Stimulated activated CD8-positive, alpha-beta memory T cell treated with anti-CD3 and anti-CD28 coated beads, Interleukin-4, amount 100 ng/mL, for 4 hours (primary cell): Measurements from ENCODE around the gene TUBGCP4.

Experiments used
- DNase-seq, 2 donors: peaks; one replicate each; pipeline ENCODE4 v3.0.0-alpha.2; 2020; ENCODE audit warnings: low read depth in 2 of 2, low spot score in 1 of 2

The TUBGCP4 gene

DNA sequence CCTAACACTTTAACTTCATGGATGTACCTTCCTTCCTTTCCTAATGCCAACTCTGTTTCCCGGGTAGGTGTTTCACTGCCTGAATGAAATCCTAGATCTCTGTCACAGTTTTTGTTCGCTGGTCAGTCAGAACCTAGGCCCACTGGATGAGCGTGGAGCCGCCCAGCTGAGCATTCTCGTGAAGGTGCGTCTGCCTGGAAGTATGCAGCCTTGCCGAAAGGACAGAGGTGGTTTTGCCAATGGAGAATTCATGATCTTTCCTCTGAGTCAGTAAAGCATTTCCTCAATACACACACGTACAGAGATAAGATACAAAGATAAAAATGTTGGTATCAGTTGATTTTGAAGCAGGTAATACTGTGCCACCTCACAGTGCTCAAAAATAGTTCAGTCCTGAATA lies 32.7 kb downstream of the TUBGCP4 start:
- no peak for DNase-seq

DNA sequence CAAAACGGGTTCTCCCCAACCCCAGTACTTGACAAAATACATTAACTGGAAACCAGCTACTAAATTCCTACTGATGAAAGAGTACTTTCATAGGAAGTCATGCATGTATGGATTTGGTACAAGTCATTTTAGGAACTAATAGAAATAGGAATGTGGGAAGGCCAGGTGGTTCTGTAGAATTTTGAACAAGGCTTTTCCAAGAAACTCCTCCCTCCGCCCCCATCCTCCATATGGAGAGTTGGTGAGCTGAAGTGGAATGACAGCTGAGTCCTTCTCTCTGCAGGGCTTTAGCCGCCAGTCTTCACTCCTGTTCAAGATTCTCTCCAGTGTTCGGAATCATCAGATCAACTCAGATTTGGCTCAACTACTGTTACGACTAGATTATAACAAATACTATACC lies 33.2 kb downstream of the TUBGCP4 start:
- no peak for DNase-seq

DNA sequence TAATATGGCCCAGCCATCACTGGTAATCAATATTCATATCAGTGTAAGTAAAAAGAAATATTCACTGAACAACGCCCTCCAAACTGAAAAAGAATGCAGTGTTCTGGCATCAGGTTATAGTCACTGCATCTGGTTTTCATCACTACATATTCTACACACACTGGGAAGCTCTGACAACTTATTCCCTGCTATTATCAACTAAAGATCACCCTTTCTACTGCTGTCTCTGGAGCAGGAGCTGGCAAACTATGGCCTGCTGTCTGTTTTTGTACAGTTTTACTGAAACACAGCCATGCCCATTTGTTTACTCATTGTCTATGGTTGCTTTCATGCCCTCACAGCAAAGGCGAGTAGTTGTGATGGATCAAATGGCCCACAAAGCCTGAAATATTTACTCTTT lies 35.3 kb downstream of the TUBGCP4 start:
- no peak for DNase-seq

DNA sequence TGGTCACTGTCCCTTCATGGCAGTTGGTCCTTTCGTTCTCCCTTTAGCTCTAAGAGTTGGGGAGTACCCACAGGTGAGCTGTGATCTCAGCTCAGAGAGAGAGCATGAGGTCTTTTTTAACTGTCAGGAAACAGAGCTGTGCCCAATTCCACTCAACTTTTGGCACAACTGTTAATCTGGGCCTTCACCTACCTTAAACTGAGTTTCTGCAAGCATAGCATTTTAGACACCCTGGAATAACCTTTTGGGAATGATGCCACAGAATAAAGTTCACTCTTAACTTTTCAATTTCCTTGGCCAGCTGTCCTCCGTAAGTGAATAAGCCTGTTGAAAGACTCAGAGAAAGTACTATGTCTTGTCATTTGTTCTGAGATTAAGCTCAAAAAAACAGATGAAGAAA lies 35.9 kb downstream of the TUBGCP4 start:
- DNase-seq = no peak

DNA sequence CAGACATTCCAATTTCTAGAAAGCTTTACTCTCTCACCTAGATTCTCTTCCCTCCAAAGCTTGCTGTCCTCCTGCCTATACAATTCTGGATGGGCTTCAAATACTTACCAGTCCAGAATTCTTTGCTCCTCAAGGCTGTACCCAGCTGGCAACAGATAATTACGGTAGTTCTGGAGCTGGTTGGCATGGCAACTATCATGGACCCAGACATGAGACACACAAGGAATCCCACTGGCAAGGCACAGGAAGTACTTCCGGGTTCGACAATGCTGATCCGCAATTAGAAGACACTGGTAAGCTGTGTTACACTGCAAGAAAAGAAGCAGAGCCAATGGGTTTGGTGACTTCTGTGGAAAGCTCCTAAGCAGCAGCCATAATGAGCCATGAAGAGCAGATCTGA lies 37.9 kb downstream of the TUBGCP4 start:
- no peak for DNase-seq

DNA sequence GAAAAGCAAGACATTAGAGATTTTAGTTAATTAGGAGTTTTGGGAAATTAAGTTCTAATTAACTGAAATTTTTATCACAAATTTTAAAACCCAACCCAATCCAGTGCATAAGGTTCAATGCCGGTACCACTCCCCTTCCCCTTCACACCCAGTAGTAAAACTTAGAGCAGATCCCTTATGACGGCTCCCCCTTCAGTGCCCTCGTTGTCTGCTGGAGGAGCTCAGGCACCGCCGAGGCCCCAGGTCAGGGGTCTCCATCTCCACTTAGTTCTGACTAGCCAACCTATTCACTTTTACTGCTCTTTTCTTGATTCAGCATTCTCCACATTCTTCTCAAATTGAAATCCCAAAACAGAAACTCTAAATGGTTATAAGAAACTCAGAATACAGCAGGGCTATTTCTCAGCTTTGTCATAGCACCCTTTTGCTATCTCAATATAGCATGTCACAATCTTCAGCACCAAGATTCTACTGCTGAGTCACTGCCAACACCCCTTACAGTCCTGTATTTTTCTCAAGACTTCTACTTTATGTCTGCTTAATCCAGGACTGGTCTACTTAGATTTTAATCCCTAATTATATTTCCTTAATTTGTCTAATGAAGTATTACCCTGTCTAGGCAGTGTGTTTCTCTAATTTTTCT lies 39.8 kb downstream of the TUBGCP4 start:
- no peak for DNase-seq

DNA sequence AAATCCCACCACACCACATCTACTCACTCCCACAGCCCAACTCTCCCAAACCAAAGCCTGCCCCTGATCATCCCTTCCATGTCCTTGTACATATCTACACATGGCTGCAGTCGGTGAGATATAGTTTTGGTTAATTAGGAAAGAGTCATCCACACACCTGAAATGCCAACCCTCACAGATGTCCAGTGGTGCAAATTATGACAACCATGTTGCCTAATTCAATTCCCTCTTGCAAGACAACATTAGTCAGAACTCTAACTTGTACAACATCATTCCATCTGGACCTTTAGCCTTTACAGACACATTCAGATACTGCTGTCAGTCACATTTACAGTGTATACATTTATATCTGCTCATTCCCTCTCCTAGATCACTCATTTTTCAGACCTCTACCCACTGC lies 41.2 kb downstream of the TUBGCP4 start:
- no peak for DNase-seq

DNA sequence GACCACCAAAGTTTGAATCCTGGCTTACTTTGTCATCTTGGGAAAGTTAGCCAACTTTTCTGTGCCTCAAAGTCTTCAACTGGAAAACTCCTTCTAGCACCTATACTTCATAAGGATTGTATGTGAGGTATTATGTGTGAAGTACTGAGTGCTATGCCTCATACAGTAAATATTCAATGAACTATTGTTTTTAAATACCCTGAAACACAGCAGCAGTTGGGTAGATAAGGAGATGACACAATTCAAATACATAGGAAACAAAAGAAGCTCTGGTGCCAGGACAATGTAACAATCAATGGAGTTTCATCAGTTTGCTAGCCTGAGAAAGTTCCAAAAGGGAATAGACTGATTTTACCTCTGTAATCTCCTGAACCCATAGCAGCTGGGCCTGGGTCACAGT lies 43.3 kb downstream of the TUBGCP4 start:
- no peak for DNase-seq

DNA sequence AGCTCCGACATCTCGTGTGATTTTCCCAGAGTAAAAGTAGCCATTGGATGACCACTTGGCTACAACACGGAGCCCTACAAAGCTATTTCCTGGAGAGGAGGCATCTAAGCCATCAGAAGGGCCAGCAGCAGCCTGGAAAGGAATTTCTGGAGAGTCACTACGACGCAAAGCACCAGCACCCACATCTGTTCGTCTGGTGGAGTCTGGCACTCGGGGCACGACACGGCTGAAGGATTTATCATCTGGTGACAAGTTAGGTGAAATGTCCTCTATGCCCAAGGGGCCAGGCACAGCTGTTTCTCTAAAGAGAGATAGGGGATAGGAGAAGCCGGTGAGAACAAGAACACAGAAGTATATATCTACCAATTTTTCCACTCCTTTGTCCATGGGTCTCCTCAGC lies 49.5 kb downstream of the TUBGCP4 start:
- DNase-seq = no peak

DNA sequence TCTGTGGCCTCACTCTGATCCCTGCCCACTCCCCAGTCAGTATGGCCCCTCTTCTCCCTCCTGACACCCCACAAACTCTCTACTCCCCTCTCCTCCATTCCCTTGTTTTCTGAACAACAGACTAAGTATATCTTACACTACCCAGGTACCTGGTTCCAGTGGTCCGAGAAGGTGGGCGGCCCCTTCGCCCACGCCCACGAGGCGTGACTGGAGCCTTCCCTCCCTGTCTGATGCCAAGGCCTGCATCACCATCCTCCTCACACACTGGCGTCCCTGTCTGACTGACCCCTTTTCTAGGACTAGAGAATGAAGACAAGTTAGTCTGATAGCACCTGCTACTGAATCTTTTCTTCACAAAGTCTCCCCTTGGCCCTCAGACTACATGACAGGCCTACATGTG lies 50.0 kb downstream of the TUBGCP4 start:
- DNase-seq = no peak

DNA sequence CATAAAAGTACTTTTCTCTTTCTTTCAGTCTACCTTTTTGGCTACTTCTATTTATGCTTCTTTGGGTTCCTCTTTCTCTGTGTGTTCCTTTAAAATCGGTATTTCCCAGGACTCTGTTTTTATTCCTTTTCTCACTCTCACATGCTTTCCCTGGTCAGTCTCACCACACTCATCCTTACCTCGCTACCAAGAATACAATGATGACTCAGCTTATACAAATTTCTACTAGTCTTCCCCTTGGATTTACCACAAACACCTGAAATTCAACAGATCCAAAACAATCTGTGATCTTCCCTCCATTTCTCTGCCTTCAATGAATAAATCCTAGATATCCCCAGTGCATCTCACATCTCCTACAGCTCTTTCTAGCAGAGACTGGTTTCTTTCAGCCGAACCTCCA lies 52.9 kb downstream of the TUBGCP4 start:
- DNase-seq = no peak

DNA sequence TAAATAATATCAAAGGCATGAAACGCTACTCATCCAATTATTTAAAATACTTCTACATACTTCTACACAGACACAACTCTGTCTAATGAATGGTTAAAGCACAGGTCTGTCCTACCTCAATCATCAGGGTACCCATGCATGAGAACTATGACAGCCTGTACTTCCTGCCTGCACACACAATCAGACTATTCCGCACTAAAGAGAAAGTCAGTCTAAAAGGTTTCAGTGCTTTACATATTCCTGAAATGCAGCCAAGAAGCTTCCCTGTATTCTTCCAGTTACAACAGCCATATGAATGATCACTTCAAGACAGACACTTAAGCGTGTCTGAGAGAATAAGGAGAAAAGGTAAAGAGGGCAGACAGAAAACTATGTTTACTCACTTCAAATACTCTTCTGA lies 58.8 kb downstream of the TUBGCP4 start:
- no peak for DNase-seq

DNA sequence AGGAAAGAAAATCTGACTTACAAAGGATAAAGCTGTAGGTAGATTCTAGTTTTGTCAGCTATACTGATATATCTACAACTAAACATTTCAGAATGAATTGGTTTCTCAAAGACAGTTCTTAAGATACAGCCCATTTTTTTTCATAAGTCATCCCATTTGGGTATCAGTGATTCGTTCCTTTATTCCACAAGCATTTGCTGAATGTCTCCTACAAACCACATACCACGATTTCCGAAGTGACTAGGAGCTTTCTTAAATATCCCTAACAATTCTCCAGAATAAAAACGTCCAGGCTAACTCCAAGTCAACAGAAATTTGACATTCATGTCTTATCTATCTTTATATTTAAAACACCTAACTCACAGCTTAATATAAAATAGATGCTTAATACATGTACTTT lies 62.3 kb downstream of the TUBGCP4 start:
- DNase-seq = no peak

DNA sequence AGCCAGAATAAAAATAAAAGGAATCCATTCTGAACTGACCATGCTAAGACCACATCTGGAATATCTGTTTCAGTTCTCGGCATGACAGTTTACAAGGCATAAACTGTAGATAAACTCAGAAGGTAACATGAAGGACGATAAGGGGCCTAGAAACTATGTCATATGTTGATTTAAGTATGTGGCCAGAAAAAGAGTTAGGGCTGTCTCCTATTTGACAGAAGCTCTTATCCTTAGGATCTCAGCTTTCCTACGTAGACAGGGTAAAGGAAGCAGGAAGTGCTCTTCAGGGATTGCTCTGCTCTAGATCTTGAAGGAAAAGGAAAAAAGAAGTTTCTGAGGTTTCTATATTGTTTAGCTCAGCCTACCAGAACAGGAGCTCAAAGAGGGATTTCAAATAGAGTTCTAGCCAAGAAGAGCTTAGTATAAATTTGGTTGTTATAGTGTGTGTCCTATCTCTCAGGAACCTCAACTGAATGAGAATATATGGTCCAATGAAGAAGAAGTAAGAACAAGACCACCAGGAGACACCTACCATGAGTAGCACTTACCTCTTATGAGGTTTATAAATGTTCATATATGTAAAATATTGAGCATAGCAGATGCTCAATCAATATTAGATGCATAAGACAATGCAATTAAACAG lies 62.9 kb downstream of the TUBGCP4 start:
- DNase-seq = no peak

DNA sequence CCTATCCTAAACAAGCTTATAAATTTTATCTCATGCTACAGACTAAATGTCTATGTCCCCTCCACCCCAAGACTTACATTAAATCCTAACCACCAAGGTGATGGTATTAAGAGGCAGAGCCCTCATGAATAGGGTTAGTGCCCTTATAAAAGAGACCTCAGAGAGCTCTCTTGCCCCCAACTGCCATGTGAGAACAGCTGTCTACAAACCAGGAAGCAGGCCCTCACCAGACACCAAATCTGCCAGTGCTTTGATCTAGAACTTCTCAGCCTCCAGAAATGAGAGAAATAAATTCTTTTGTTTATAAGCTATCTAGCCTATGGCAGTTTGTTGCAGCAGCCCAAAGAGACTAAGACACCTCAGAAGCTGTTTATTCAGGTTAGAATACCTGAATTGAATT lies 63.5 kb downstream of the TUBGCP4 start:
- DNase-seq = no peak

DNA sequence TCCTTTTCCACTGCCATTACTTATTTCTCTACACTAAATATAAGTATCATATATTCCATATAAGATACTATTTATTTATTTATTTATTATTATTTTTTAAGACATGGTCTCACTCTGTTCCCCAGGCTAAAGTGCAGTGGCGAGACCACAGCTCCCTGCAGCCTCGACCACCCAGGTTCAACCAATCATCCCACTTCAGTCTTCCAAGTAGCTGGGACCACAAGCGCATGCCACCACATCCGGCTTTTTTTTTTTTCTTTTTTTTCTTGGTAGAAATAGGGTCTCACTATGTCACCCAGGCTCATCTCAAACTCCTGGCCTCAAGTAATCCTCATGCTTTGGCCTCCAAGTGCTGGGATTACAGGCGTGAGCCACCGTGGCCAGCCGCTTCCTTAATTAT lies 65.5 kb downstream of the TUBGCP4 start:
- DNase-seq = no peak

DNA sequence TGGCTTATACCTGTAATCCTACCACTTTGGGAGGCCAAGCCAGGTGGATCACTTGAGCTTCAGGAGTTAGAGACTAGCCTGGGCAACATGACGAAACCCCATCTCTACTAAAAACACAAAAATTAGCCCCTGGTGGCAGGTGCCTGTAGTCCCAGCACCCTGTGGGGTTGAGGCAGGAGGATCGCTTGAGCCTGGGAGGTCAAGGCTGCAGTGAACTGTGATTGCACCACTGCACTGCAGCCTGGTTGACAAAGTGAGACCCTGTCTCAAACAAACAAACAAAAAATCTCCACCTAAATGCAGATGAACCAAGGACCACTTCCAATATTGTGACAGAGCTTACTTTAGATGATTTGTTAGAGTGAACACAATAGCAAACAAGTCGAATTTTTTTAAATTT lies 68.4 kb downstream of the TUBGCP4 start:
- DNase-seq = no peak

DNA sequence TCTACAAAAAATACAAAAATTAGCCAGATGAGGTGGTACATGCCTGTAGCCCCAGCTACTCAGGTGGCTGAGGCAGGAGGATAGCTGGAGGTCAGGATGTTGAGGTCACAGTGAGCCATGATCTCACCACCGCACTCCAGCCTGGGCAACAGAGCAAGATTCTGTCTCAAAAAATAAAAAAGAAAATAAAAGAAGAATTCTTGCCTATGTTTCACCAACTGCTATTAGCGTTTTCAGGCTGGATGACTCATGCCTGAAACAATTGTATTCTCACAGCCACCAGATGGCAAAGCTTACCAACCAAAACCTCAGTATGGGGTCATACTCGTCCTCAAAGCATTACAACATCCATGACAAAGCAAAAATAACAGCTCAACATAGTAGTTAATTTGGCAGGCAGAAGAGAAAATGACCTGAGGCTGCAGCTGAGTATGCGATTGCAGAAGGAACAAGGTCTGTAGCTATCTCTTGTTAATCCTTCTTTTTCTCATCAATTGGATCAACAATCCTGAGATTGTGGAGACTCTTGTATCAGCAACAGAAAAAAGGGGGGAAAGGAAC lies 69.9 kb downstream of the TUBGCP4 start:
- no peak for DNase-seq

DNA sequence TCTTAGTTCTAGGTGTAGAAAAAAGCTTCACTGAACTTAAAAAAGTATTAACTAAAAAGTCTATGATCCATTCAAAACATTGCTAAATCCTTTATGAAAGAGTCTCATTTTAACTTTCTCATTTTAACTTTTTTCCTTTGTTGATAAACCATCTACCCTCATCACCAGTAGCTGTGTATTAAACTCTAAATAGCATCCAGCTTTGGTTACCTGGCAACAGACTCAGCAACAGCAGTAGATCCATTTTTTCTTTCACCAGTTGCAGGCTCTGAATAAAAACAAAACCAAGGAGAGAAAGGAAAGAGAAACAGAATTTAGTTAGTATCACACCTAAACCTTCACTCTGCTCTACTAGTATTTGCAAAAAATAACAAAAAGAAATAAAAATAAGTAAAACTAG lies 70.4 kb downstream of the TUBGCP4 start:
- DNase-seq = no peak

DNA sequence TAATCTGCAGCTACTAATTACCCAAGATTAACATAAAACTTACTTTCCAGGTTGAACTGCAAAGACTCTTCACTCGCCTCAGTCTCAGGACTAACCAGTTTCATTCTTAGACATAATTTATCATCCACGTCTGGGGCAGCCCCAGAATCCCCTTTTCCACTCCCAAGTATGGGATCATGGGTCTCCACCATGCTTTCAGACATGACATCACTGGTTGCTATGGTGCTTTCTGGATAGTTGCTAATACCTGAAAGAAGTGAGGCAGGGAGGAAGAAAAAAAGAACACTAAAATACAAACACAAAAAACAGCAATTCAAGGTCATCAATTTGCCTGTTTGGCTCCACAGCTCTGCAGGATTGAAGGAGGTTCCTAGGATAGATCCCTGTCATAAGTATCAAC lies 75.4 kb downstream of the TUBGCP4 start:
- DNase-seq = no peak

DNA sequence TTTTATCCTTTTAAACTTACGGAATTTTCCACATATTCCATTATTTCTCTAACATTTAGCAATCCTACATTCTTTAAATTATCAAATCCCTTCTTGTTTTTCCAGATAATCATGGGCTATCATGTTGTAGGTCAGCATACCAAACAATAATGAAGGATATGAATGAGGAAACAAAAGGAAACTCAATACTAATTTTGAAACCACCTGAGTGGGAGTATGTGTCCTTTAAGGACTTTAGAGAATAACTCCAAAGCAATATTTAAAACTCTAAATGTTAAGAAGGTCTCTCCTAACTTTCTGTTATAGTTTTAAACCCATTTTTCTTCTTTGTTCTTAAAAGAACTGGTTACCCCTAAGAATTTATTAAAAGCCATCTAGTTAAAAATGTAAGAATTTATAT lies 79.1 kb downstream of the TUBGCP4 start:
- DNase-seq = no peak
